HG02763 (cell line): ENCODE data around the gene CHSY1.
"Not testable (repeated sequence)": the region's sequence is repeated elsewhere in the genome, so short reads cannot be mapped to it uniquely, and the experiment has no call there.

Experiments
- ATAC-seq: cut with Tn5 transposase; IDR thresholded peaks from one replicate; pipeline ENCODE4 v1.9.1; 2021; ENCODE audit warnings: mild to moderate bottlenecking, moderate library complexity; ENCODE audit not compliant: unreplicated experiment

Gene CHSY1

GRCh38 chr15:101138086-101138660, 113.7 kb downstream of the CHSY1 start:
- no peak for ATAC-seq

GRCh38 chr15:101137312-101137940, 114.4 kb downstream of the CHSY1 start:
- no peak for ATAC-seq

- no peak for ATAC-seq
Measured at GRCh38 chr15:101136381-101137268, 115.2 kb downstream of the CHSY1 start.

- peak; percentile 55 for ATAC-seq
Measured at GRCh38 chr15:101135532-101136166, 116.2 kb downstream of the CHSY1 start.

- no peak for ATAC-seq
Measured at GRCh38 chr15:101134780-101135179, 117.1 kb downstream of the CHSY1 start.

- no peak for ATAC-seq
Measured at GRCh38 chr15:101133751-101134261, 118.0 kb downstream of the CHSY1 start.

- ATAC-seq = no peak
Measured at GRCh38 chr15:101133181-101133460, 118.7 kb downstream of the CHSY1 start.

GRCh38 chr15:101132390-101133180, 119.3 kb downstream of the CHSY1 start:
- no peak for ATAC-seq

- no peak for ATAC-seq
Measured at GRCh38 chr15:101131489-101132389, 120.1 kb downstream of the CHSY1 start.

GRCh38 chr15:101129851-101130380, 121.9 kb downstream of the CHSY1 start:
- ATAC-seq = no peak

GRCh38 chr15:101128221-101129015, 123.4 kb downstream of the CHSY1 start:
- no peak for ATAC-seq

GRCh38 chr15:101127506-101128076, 124.3 kb downstream of the CHSY1 start:
- ATAC-seq = peak; percentile 61

- peak; percentile 46 for ATAC-seq
Measured at GRCh38 chr15:101126618-101127505, 125.0 kb downstream of the CHSY1 start.

GRCh38 chr15:101125881-101126428, 125.9 kb downstream of the CHSY1 start:
- not testable (repeated sequence) for ATAC-seq
